Suppressor macrophage (primary cell): ENCODE results near the gene GTF3A.
"Not testable (repeated sequence)": the region's sequence is repeated elsewhere in the genome, so short reads cannot be mapped to it uniquely, and the experiment has no call there.

Source experiments
- DNase-seq, 4 experiments: peaks; one replicate each; pipeline ENCODE4 v3.0.0-alpha.2; 2020 to 2022
- total RNA-seq, 17 experiments: gene quantifications; one replicate each; lab custom pipeline; 2026; ENCODE audit warnings: mixed read lengths in 6 of 17, inconsistent platforms in 3 of 17; lab: John Stamatoyannopoulos, UW

The GTF3A gene
- total RNA-seq = 38.7 to 125 (median 87.9) reads per million in 17 experiments

DNA sequence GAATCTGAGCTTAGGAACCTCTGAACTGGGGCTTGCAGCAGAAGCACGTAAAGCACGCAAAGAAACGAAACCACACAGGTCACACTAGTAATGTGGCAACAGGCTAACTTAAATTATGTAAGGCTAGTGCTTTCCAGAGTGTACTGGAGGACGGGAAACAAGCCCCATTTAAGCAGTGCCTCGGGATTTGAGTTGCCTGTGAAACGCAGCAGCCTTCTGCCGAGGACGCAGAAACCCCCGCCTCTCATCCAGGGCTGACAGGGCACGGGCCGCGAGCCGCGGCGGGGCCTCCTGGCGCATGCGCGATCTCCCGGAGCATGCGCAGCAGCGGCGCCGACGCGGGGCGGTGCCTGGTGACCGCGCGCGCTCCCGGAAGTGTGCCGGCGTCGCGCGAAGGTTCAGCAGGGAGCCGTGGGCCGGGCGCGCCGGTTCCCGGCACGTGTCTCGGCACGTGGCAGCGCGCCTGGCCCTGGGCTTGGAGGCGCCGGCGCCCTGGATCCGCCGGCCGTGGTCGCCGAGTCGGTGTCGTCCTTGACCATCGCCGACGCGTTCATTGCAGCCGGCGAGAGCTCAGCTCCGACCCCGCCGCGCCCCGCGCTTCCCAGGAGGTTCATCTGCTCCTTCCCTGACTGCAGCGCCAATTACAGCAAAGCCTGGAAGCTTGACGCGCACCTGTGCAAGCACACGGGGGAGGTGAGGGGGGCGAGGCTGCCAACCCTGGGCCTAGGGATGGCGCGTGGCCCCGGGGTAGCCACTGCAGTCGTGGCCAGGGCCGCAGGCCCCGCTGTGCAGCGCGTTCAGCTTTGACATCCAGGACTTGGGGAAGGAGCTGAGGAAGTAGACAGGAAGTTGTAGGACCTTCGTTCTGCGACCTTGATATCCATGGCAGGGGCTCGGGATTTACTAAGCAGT is at the start of gene GTF3A:
Gene GTF3A, plus strand, starts transcription at position 374 of the 912 bp plus-strand sequence.
- DNase-seq = peak; percentile 93 to 98 (median 96)

DNA sequence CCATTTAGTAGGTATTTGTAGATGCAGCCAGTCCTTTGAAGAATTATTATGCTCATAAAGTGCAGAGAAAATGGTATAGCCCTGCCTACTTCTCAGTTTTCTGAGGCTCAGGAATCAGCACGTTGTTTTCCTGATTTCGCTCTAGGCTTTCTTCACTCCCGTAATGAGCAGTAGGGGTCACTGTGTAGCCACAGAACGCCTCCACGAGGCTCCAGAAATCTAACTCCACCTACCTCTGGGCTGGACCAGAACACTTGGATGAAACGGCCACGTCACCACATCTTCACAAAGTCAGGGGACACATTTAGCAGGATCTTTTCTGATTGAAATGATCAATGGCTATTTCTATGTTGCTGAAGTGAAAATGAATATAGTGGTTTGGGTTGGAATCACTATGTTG is 49.8 kb upstream of the GTF3A start:
- DNase-seq = peak; percentile 78 to 88 (median 86)

DNA sequence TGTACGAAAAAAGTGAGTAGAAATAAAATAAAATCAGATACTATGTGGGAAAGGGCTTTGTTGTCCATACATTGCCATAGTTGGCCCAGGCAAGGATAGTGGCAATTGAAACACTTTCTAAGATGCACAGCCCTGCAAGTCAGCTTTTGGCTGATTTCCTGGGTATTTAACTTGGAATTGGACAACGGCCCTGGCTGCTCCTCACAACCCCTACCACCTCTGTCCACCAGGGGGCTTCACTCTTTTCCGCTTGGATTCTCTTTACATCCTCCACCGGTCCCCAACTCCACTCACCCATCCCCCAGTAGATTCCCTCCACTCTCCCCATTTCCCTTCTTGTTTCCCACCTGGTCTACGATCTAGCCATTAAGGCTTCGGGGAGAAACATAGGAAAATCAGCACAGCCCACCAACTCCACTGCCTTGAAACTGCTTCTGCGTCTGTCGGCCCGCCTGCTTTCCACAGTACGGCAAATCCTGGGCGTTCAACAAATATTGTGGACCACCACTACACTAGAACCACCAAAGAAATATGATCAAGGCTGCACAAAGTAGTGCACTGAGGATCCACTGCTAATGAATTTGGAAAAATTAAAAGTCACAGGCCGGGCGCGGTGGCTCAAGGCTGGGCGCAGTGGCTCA is 48.6 kb upstream of the GTF3A start:
- DNase-seq = peak; percentile 66 to 84 (median 78)

DNA sequence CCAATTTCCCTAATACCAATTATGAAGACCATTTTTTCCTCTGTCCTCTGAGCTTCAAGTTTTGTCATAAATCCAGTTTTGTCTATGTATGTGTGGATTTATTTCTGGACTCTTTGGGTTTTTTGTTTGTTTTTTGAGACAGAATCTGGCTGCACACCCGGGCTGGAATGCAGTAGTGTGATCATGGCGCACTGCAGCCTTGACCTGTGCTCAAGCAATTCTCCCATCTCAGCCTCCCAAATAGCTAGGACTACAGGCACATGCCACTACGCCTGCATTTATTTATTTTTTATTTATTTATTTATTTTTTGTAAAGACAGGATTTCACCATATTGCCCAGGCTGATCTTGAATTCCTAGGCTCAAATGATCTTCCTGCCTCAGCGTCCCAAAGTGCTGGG is 45.3 kb upstream of the GTF3A start:
- no peak for DNase-seq

GRCh38 chr13:27379694-27380641 is 44.5 kb upstream of the GTF3A start:
- peak; percentile 70 to 82 (median 77) for DNase-seq

- DNase-seq = no peak
Measured at GRCh38 chr13:27381601-27382000, 42.8 kb upstream of the GTF3A start.

DNA sequence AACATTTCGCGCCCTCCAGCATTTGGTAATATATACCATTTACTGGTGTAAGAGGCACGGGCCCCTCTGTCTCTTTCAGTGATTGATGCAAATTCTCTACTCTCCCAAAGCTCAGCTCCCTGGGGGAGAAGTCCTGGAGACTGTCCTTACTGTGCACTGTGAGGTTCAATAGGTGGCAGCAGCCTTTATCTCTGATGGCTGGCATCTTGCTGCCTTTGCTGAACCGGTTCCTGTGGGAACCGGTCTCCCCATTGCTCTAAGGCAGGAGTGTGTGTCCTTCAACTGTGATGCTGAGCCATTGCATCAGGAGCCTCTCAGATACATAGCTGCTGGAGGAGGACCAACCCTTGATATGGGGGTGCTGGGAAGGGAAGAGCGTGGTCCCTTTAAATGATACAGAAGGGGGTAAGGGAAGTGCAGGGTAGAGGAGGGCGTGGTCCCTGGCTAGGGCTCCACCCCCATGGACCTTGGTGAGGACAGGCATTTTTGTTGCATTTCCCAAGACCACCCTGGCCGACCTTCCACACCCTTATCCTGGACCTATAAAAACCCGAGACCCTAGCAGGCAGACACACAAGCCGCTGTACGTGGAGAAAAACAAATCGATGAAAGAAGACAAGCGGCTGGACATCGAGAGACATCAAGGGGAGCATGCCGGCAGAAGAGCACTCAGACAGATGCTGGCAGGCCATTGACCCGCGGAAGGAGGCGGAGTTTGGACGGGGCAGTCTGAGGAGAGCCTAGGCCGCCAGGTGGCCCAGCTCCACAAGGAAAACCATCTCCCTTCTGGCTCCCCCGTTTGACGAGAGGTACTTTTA is 41.1 kb upstream of the GTF3A start:
- no peak for DNase-seq

DNA sequence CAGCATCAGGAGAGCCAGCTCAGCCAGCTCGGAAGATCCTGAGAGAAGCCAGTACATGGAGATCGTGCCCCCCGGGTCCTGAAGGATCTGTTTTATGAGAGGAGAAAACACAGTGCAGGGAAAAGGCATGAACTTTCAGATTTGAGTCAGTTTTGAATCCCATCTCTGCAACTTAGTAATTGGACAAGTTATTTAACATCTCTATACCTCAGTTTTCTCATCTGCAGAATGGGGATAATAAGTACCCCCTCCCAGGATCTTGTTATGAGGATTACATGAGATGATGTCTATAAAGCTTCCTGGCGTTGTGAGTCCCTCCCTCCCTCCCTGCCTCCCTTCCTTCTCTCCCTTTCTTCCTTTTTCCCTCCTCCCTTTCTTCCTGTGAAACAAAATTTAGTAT is 40.1 kb upstream of the GTF3A start:
- no peak for DNase-seq

DNA sequence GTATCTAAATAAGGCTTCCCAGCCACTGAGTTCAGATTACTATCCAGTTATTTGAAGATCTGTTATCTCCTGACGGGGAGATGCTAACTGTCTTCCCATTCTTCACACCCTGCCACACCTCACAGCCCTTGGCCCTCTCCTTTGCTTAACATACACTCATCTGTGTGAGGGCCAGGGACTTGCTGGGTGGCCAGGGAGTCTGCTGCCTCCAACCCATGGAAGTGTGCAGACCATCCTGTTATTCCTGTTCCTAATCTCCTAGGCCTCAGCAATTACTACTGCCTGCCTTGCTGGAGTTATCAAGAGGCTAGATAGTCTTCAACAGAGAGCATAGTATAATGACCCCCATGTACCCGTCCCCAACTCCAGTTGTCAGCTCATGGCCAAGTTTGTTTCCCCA is 36.2 kb upstream of the GTF3A start:
- no peak for DNase-seq

GRCh38 chr13:27389891-27390290 is 34.5 kb upstream of the GTF3A start:
- DNase-seq = no peak

GRCh38 chr13:27391471-27391870 is 32.9 kb upstream of the GTF3A start:
- peak in 3 of 4 experiments; percentile 34 to 50 (median 41) for DNase-seq

- DNase-seq = no peak
Measured at GRCh38 chr13:27393101-27393500, 31.3 kb upstream of the GTF3A start.

GRCh38 chr13:27395007-27395510 is 29.4 kb upstream of the GTF3A start:
- no peak for DNase-seq

- no peak for DNase-seq
Measured at GRCh38 chr13:27396252-27396846, 28.1 kb upstream of the GTF3A start.

- peak in 1 of 4 experiments; percentile 21 for DNase-seq
Measured at GRCh38 chr13:27398360-27398759, 26.1 kb upstream of the GTF3A start.

DNA sequence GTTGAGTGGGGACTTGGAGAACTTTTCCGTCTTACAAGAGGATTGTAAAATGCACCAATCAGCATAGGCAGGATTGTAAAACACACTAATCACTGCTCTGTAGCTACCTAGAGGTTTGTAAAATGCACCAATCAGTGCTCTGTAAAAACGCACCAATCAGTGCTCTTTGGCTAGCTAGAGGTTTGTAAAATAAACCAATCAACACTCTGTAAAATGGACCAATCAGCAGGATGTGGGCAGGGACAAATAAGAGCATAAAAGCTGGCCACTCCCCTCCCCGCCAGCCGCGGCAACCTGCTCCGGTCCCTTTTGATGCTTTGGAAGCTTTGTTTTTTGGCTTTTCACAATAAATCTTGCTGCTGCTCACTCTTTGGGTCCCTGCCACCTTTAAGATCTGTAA is 24.0 kb upstream of the GTF3A start:
- not testable (repeated sequence) for DNase-seq

DNA sequence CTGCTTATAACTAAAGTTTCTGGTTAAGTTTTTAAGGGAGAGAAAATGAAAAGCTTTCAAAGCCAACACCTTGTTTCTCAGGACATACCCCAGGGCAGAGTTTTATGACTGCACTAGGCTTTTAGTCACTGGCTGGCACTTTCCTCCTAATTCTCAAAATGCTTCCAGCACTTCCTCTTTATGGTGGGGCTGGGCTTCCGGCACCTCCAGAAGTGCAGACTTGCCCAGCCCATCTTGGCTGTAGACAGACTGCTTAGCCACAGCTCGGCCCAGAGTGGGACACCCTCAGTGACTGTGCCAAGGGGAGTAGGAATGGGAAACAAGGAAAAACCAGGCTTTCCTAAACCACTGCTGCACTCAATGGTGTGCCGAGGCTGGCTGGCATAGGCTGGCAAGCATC is 23.2 kb upstream of the GTF3A start:
- peak; percentile 68 to 85 (median 80) for DNase-seq

DNA sequence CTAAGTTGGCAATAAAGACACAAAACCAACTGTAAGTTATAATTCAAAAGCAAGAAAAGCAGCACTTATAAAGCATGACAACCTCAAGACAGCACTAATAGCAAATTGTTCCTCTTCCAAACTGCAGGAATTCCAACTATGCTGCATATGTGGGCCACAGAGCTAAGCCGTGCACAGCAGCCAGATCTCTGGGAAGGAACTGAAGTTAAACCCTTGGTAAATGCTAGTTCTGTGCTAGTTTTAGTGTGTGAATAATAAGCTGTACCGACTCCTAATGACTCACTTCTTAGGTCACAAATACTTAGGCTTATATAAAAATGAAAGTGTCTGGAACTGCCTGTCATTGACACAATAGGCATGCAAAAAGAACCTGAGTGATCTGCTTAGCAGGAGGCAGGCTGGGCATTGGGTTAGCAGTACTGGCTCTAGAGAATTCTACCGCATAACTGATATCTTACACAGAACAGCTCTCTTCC is 21.2 kb upstream of the GTF3A start:
- DNase-seq = peak in 1 of 4 experiments; percentile 35

GRCh38 chr13:27403727-27404385 is 20.6 kb upstream of the GTF3A start:
- no peak for DNase-seq

GRCh38 chr13:27404680-27405079 is 19.7 kb upstream of the GTF3A start:
- DNase-seq = no peak
